Activated CD4-positive, alpha-beta T cell treated with anti-CD3 and anti-CD28 coated beads, Interleukin-2, amount 10 ng/mL, durations not matched to agents 7 days and 5 days (primary cell): Measurements from ENCODE around the gene UBE2L5. TPM values are rescaled to one million over a fixed set of nuclear protein-coding genes. Genes with fewer than 3 reads are reported as not detected.
"Not testable (repeated sequence)": the region's sequence is repeated elsewhere in the genome, so short reads cannot be mapped to it uniquely, and the experiment has no call there.

Source experiments
- CTCF ChIA-PET: fragments of 350-600 bp; sonication (Branson Sonifier 250); formaldehyde crosslinking; loops from one replicate; lab custom pipeline; 2021; ENCODE audit warnings: antibody characterized with exemption; lab: Charles Lee
- POLR2A ChIA-PET: fragments of 350-600 bp; sonication (Branson Sonifier 250); formaldehyde crosslinking; loops from one replicate; lab custom pipeline; 2021; ENCODE audit warnings: antibody characterized with exemption; lab: Charles Lee
- DNase-seq: peaks from one replicate; pipeline ENCODE4 v3.0.0-alpha.2; 2020
- H3K27ac Mint-ChIP-seq: one replicate; pipeline ENCODE4 v1.8.0; 2021; ENCODE audit warnings: mild to moderate bottlenecking, moderate library complexity, mixed read lengths
- H3K27me3 Mint-ChIP-seq: one replicate; pipeline ENCODE4 v1.8.0; 2021; ENCODE audit warnings: mixed read lengths
- H3K36me3 Mint-ChIP-seq: one replicate; pipeline ENCODE4 v1.8.0; 2021; ENCODE audit warnings: low read depth, mixed read lengths
- H3K4me1 Mint-ChIP-seq: one replicate; pipeline ENCODE4 v1.8.0; 2021; ENCODE audit warnings: mixed read lengths
- H3K4me3 Mint-ChIP-seq: one replicate; pipeline ENCODE4 v1.8.0; 2021; ENCODE audit warnings: mild to moderate bottlenecking, moderate library complexity, mixed read lengths
- H3K9me3 Mint-ChIP-seq: one replicate; pipeline ENCODE4 v1.8.0; 2021; ENCODE audit warnings: mixed read lengths
- total RNA-seq, 2 experiments: library from RNA; stranded (reverse); gene quantifications; one replicate each; pipeline ENCODE4 v1.2.3, GENCODE V29; 2021

Gene UBE2L5
- total RNA-seq, 2 experiments from 2014 or later: 0.17 TPM; not detected in 1

GRCh38 chr13:30429721-30430694 lies 7.7 kb downstream of the UBE2L5 start:
- H3K9me3 Mint-ChIP-seq: peaks cover 3% of the 10 kb centered on the region
- H3K27ac Mint-ChIP-seq: no peak overlapping the region
- POLR2A ChIA-PET: no interaction called here
- H3K4me1 Mint-ChIP-seq: peaks cover 30% of the 10 kb centered on the region
- H3K4me3 Mint-ChIP-seq: no peak overlapping the region
- DNase-seq: no peak
- H3K27me3 Mint-ChIP-seq: no peaks in the 10 kb centered on the region
- CTCF ChIA-PET: interaction anchor here (0.6 to 1.7 kb wide), 9 partner anchors 9 to 297 kb away, joined by 3 to 5 read pairs (median 3); no protein-coding TSS in a partner anchor
- H3K36me3 Mint-ChIP-seq: no peaks in the 10 kb centered on the region

- no peak overlapping the region for H3K27ac Mint-ChIP-seq
- H3K36me3 Mint-ChIP-seq: no peaks in the 10 kb centered on the region
- H3K4me3 Mint-ChIP-seq: no peak overlapping the region
- POLR2A ChIA-PET: no interaction called here
- peaks cover 6% of the 10 kb centered on the region for H3K27me3 Mint-ChIP-seq
- CTCF ChIA-PET: interaction anchor here (0.6 to 1.7 kb wide), 6 partner anchors 9 to 299 kb away, joined by 3 to 5 read pairs (median 4); partner anchors contain the start of gene UBE2L5
- peaks cover 3% of the 10 kb centered on the region for H3K9me3 Mint-ChIP-seq
- DNase-seq: no peak
- H3K4me1 Mint-ChIP-seq: peaks cover 30% of the 10 kb centered on the region
These were observed 9.1 kb downstream of the UBE2L5 start for GRCh38 chr13:30431269-30431940.

- Mint-ChIP-seq H3K9me3 (no peaks in the 10 kb centered on the region), H3K36me3 (no peaks in the 10 kb centered on the region), H3K4me3 (no peak overlapping the region), H3K27ac (no peak overlapping the region), H3K4me1 (peaks cover 12% of the 10 kb centered on the region), H3K27me3 (peaks cover 14% of the 10 kb centered on the region)
- POLR2A ChIA-PET: no interaction called here
- no peak for DNase-seq
- CTCF ChIA-PET: no interaction called here
These were observed 13.7 kb downstream of the UBE2L5 start for GRCh38 chr13:30435911-30436451.

- Mint-ChIP-seq H3K27me3 (peaks cover 14% of the 10 kb centered on the region), H3K36me3 (no peaks in the 10 kb centered on the region), H3K4me3 (no peak overlapping the region), H3K27ac (no peak overlapping the region), H3K4me1 (peaks cover 7% of the 10 kb centered on the region), H3K9me3 (no peaks in the 10 kb centered on the region)
- POLR2A ChIA-PET: no interaction called here
- CTCF ChIA-PET: interaction anchor here (0.7 to 1.0 kb wide), 3 partner anchors 11 to 841 kb away, joined by 3 to 5 read pairs (median 4); no protein-coding TSS in a partner anchor
- DNase-seq: no peak
These were observed 14.9 kb downstream of the UBE2L5 start for GRCh38 chr13:30437177-30437576.

DNA sequence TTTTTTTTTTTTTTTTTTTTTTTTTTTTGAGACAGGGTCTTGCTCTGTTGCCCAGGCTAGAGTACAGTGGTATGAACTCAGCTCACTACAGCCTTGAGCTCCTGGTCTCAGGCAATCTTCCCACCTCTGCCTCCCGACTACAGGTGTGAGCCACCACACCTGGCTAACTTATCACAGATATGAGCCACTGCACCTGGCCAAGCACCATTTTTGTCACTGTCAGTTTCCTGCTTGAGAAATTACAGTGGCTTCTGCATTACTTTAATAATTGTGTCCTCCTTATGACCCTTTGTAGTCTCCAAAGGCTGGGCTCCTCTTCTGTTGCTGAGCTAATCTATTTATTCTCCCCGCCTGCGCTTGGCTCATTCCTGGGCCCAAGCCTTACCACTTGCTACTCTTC lies 16.0 kb downstream of the UBE2L5 start:
- ChIA-PET CTCF (no interaction called here), POLR2A (no interaction called here)
- Mint-ChIP-seq H3K4me1 (peaks cover 7% of the 10 kb centered on the region), H3K36me3 (no peaks in the 10 kb centered on the region), H3K4me3 (no peak overlapping the region), H3K27me3 (peaks cover 14% of the 10 kb centered on the region), H3K9me3 (no peaks in the 10 kb centered on the region), H3K27ac (no peak overlapping the region)
- DNase-seq: no peak

DNA sequence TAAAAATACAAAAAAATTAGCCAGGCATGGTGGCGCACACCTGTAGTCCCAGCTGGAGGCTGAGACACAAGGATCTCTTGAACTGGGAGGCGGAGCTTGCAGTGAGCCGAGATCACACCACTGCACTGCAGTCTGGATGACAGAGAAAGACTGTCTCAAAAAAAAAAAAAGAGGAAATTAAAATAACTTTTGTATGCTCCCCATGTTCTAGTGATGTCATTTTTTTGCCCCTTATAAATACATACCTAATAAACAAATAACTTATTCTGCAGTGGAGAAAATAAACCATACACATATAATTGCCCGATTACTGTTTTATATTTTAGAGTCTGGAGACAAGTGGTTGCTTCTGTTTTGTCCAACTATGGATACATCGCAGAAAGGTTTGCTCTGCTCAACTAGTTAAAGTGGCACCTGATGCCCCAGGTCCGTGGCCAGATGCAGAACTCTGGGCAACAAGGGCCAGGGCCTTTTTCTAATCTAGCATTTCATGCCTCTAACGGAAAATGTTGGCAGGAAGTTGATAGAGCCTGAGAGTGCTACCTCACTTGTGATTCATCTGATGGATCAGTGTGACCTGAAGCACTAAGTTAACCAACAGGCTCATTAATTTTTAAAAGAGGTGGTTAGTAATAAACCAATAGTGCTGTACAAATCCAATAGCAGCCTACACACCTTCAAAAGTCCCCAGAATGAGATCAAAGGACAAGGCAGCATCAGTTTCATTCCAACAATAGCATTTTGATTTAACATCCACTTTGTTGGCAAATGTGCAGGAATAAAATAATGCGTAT lies 18.8 kb downstream of the UBE2L5 start:
- no peaks in the 10 kb centered on the region for H3K36me3 Mint-ChIP-seq
- CTCF ChIA-PET: interaction anchor here (1.9 to 2.1 kb wide), 2 partner anchors 8 to 11 kb away, joined by 3 to 6 read pairs; no protein-coding TSS in a partner anchor
- no peak overlapping the region for H3K27ac Mint-ChIP-seq

DNA sequence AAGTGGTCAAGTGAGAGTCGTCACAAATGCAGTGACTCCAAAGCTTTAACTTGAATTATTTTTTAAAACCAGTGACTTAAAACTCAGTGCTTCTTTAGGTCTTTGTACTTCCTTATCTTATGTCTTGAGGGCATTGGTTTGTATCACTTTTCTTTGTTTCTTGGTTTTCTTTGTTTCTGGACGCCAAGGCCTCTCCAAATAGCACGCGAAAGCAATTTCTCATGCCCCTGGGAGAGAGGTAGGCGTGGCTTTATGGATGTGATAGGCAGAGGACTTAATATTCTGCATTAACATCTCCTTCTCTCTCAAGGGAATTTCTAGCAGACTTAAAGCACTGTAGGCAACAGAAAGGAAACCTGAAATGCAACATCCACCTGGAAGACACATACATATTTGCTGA lies 20.6 kb downstream of the UBE2L5 start:
- no peak overlapping the region for H3K27ac Mint-ChIP-seq
- CTCF ChIA-PET: interaction anchor here (0.6 to 2.2 kb wide), 5 partner anchors 8 to 613 kb away, joined by 3 to 8 read pairs (median 3); no protein-coding TSS in a partner anchor
- POLR2A ChIA-PET: interaction anchor here (0.6 kb wide), 1 partner anchor 143 kb away, joined by 10 read pairs; no protein-coding TSS in a partner anchor

More for the DNA sequence above, 18.8 kb downstream of the UBE2L5 start:
- POLR2A ChIA-PET: no interaction called here
- peaks cover 8% of the 10 kb centered on the region for H3K4me1 Mint-ChIP-seq
- peaks cover 18% of the 10 kb centered on the region for H3K27me3 Mint-ChIP-seq
- no peaks in the 10 kb centered on the region for H3K9me3 Mint-ChIP-seq
- H3K4me3 Mint-ChIP-seq: no peak overlapping the region
- no peak for DNase-seq

GRCh38 chr13:30443491-30443890 lies 21.2 kb downstream of the UBE2L5 start:
- CTCF ChIA-PET: interaction anchor here (0.6 to 2.2 kb wide), 5 partner anchors 10 to 311 kb away, joined by 3 to 8 read pairs (median 3); no protein-coding TSS in a partner anchor
- H3K36me3 Mint-ChIP-seq, H3K27ac Mint-ChIP-seq, H3K4me3 Mint-ChIP-seq, H3K9me3 Mint-ChIP-seq, POLR2A ChIA-PET, DNase-seq: not testable (repeated sequence)
- peaks cover 11% of the 10 kb centered on the region for H3K4me1 Mint-ChIP-seq
- peaks cover 13% of the 10 kb centered on the region for H3K27me3 Mint-ChIP-seq

More for the DNA sequence above, 20.6 kb downstream of the UBE2L5 start:
- H3K36me3 Mint-ChIP-seq: no peaks in the 10 kb centered on the region
- no peak overlapping the region for H3K4me3 Mint-ChIP-seq
- no peaks in the 10 kb centered on the region for H3K9me3 Mint-ChIP-seq
- peaks cover 13% of the 10 kb centered on the region for H3K27me3 Mint-ChIP-seq
- peaks cover 11% of the 10 kb centered on the region for H3K4me1 Mint-ChIP-seq
- DNase-seq: no peak

GRCh38 chr13:30443957-30444404 lies 21.7 kb downstream of the UBE2L5 start:
- ChIA-PET POLR2A (no interaction called here), CTCF (interaction anchor here (0.6 to 2.0 kb wide), 5 partner anchors 9 to 75 kb away, joined by 3 to 7 read pairs (median 3); no protein-coding TSS in a partner anchor)
- Mint-ChIP-seq H3K27me3 (peaks cover 13% of the 10 kb centered on the region), H3K36me3 (no peaks in the 10 kb centered on the region), H3K27ac (no peak overlapping the region), H3K9me3 (no peaks in the 10 kb centered on the region), H3K4me3 (no peak overlapping the region), H3K4me1 (peaks cover 11% of the 10 kb centered on the region)
- DNase-seq: no peak

DNA sequence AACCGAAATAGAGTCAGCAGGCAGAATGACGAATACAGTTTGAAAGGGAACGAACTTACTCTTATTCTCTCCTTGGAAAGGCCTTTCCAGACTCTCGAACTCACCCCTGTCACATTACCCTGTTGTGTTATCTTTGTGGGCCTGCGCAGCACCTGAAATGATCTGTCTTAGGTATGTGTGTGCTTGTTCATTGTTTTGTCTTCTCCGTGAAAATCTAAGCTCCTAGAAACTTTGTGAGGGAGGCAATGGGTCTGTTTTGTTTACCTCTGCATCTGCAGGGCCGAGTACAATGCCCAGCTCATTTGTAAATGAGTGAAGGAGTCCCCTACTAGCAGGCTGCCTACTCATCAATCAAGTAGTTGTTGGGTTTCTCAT lies 23.8 kb downstream of the UBE2L5 start:
- Mint-ChIP-seq H3K4me1 (peaks cover 9% of the 10 kb centered on the region), H3K27ac (no peak overlapping the region), H3K27me3 (peaks cover 13% of the 10 kb centered on the region), H3K36me3 (no peaks in the 10 kb centered on the region), H3K9me3 (no peaks in the 10 kb centered on the region), H3K4me3 (no peak overlapping the region)
- no peak for DNase-seq
- POLR2A ChIA-PET: no interaction called here
- CTCF ChIA-PET: interaction anchor here (0.8 kb wide), 1 partner anchor 27 kb away, joined by 3 read pairs; no protein-coding TSS in a partner anchor

DNA sequence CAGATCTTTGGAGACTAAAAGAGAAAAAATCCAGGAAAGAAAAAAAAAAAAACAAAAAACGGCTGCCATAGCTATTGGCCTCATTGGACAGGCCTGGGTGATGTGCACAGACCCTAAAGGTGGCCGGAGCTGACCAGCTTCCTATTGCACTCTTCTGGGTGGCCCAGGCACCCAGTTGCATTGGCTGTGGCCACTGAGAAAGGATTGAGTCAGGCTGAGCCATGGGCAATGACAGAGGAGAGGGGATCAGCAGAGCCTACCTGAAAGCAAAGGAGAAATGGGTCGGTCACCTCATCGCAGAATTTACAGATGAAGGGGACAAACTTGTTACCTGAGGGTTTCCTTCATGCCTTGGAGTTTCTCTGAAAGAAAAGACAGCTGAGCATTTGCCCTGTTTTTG lies 26.1 kb downstream of the UBE2L5 start:
- Mint-ChIP-seq H3K4me1 (peaks cover 6% of the 10 kb centered on the region), H3K9me3 (no peaks in the 10 kb centered on the region), H3K27me3 (peaks cover 13% of the 10 kb centered on the region), H3K4me3 (no peak overlapping the region), H3K27ac (no peak overlapping the region), H3K36me3 (no peaks in the 10 kb centered on the region)
- ChIA-PET CTCF (interaction anchor here (0.6 to 1.4 kb wide), 7 partner anchors 8 to 315 kb away, joined by 3 to 6 read pairs (median 3); no protein-coding TSS in a partner anchor), POLR2A (interaction anchor here (0.9 kb wide), 1 partner anchor 76 kb away, joined by 5 read pairs; no protein-coding TSS in a partner anchor)
- no peak for DNase-seq
